ENCODE data around the gene CHRM4. TPM values are rescaled to one million over a fixed set of nuclear protein-coding genes. Genes with fewer than 3 reads are reported as not detected.

CHRM4 gene
- total and polyA plus RNA-seq, 2 of the 13 experiments (the other 11 are each of a cell fraction or from before 2014, with no cell fraction given) = 0.13 to 0.21 TPM

DNA sequence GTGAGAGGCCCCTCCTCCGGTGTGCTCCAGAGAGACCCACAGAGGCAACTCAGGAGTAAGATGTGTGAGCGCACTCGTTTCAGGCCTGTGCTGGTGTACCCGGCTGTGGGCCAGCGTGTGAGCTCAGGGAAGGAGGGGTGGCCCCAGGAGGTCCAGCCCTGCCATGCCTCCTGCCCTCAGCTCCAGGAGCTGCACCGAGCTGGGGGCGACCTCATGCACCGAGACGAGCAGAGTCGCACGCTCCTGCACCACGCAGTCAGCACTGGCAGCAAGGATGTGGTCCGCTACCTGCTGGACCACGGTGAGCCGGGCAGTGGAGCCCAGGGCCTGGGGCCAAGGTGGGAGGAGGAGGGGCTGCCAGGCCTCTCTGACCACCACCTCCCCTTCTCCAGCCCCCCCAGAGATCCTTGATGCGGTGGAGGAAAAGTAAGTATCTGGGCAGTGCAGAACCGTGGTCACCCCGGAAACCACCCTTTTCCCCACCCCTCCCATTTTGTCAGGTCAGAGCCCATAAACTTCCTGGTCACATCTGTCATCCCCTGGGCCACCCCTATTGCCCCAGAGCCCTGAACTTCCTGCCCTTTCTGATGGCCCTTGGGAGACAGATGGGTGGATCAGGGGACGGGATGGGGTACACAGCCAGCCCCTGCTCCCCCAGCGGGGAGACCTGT lies 12.6 kb downstream of the CHRM4 start (continued):
- TF ChIP-seq, protein P1, sequence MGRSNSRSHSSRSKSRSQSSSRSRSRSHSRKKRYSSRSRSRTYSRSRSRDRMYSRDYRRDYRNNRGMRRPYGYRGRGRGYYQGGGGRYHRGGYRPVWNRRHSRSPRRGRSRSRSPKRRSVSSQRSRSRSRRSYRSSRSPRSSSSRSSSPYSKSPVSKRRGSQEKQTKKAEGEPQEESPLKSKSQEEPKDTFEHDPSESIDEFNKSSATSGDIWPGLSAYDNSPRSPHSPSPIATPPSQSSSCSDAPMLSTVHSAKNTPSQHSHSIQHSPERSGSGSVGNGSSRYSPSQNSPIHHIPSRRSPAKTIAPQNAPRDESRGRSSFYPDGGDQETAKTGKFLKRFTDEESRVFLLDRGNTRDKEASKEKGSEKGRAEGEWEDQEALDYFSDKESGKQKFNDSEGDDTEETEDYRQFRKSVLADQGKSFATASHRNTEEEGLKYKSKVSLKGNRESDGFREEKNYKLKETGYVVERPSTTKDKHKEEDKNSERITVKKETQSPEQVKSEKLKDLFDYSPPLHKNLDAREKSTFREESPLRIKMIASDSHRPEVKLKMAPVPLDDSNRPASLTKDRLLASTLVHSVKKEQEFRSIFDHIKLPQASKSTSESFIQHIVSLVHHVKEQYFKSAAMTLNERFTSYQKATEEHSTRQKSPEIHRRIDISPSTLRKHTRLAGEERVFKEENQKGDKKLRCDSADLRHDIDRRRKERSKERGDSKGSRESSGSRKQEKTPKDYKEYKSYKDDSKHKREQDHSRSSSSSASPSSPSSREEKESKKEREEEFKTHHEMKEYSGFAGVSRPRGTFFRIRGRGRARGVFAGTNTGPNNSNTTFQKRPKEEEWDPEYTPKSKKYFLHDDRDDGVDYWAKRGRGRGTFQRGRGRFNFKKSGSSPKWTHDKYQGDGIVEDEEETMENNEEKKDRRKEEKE (IDR thresholded peaks at IDR 0.05) = no peak
- peak; percentile 2; the same call in 1 of the 2 replicates for TF ChIP-seq SIN3A (IDR thresholded peaks at IDR 0.05; ENCODE audit: borderline replicate concordance, low read depth, low read length)
- TF ChIP-seq ZNF101 (CRISPR knock-in tag; IDR thresholded peaks at IDR 0.05; ENCODE audit: borderline replicate concordance, low read depth) = no peak
- peak; percentile 29; the same call in 1 of the 2 replicates for TF ChIP-seq YEATS4 (CRISPR knock-in tag; IDR thresholded peaks at IDR 0.05; ENCODE audit: borderline replicate concordance)
- TF ChIP-seq NBN (conservative IDR thresholded peaks at IDR 0.05) = no peak
- TF ChIP-seq, protein P2, sequence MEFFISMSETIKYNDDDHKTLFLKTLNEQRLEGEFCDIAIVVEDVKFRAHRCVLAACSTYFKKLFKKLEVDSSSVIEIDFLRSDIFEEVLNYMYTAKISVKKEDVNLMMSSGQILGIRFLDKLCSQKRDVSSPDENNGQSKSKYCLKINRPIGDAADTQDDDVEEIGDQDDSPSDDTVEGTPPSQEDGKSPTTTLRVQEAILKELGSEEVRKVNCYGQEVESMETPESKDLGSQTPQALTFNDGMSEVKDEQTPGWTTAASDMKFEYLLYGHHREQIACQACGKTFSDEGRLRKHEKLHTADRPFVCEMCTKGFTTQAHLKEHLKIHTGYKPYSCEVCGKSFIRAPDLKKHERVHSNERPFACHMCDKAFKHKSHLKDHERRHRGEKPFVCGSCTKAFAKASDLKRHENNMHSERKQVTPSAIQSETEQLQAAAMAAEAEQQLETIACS (CRISPR knock-in tag; IDR thresholded peaks at IDR 0.05) = peak; percentile 28; the same call in 1 of the 2 replicates
- TF ChIP-seq ZNF788 (CRISPR knock-in tag; IDR thresholded peaks at IDR 0.05; ENCODE audit: borderline replicate concordance) = no peak
- peak; percentile 91; the same call in 1 of the 2 replicates for TF ChIP-seq SMAD9 (CRISPR knock-in tag; IDR thresholded peaks at IDR 0.05)

DNA sequence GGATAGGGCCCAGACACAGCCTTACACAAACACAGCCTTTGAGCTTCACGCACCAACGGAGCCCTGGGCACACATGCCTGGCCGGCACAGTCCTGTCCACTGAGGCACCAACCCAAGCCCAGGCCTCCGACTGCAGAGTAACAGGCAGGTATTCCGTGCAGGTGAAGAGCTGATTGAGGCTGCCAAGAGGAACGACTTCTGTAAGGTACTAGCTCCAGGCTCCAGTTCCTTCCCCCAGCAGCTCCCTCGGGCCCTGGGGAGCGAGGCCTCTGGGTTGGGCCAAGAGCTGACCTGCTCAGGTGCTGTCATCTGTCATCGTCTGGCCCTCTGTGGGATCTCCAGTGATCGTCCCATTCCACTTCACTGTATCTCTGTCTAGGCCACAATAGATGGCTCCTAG lies 13.3 kb downstream of the CHRM4 start:
- intact Hi-C loops (cut with micrococcal nuclease; ENCODE audit: unreplicated experiment) (no loop called here), in situ Hi-C loops (cut with HindIII; ENCODE audit: extremely low pct_ligation_motif_present, low pct_unique_long_range_greater_than_20kb) (no loop called here)
- FAIRE-seq (no peak), DNase-seq (ENCODE audit: low spot score) (no peak), ATAC-seq (no peak)
- Histone ChIP-seq H3K4me3 (replicated peaks in 1 of 3; ENCODE audit: insufficient read depth in 1 of 3, low read depth in 2 of 3, low read length in 3 of 3) (no peak overlapping the region), H3K27me3 (ENCODE audit: control insufficient read depth in 1 of 2, insufficient read depth in 2 of 2, low read length in 2 of 2) (no peaks in the 10 kb centered on the region), H3K79me2 (ENCODE audit: insufficient read depth, low read length) (peaks cover 4% of the 10 kb centered on the region), H3K4me2 (ENCODE audit: low read depth, low read length) (no peak overlapping the region), H3K36me3 (replicated peaks in 1 of 2; ENCODE audit: control insufficient read depth in 1 of 2, insufficient read depth in 2 of 2, low read length in 2 of 2) (no peaks in the 10 kb centered on the region; a peak in 1 of 5 replicates), H3K27ac (ENCODE audit: extremely low read length, insufficient read depth, low read length) (no peak overlapping the region), H3K4me1 (ENCODE audit: insufficient read depth, low read length) (peaks cover 29% of the 10 kb centered on the region), H3K9me3 (ENCODE audit: low read length) (no peaks in the 10 kb centered on the region), H4K20me1 (ENCODE audit: insufficient read depth, low read length) (peaks cover 5% of the 10 kb centered on the region), H2AFZ (ENCODE audit: low read length) (no peak overlapping the region), H3K9ac (ENCODE audit: insufficient read depth, low read depth, low read length) (no peak overlapping the region)
- no CpG with 5 or more reads among the region's 10 CpGs for WGBS (ENCODE audit: low lambda C conversion rate)
- POLR2A ChIA-PET = no interaction called here
- CTCF ChIA-PET (ENCODE audit: low intra/inter-chr PET ratio, low total read pairs) = no interaction called here
- BruUV-seq (replicated peaks) = no TSS peak
- TF ChIP-seq ZNF672 (CRISPR knock-in tag; IDR thresholded peaks at IDR 0.05) (no peak), EED (CRISPR knock-in tag; IDR thresholded peaks at IDR 0.05) (no peak), SRF (IDR thresholded peaks at IDR 0.05; ENCODE audit: low read depth, low read length) (no peak), PPARG (CRISPR knock-in tag; conservative IDR thresholded peaks at IDR 0.05) (no peak)
- TF ChIP-seq, protein P3, sequence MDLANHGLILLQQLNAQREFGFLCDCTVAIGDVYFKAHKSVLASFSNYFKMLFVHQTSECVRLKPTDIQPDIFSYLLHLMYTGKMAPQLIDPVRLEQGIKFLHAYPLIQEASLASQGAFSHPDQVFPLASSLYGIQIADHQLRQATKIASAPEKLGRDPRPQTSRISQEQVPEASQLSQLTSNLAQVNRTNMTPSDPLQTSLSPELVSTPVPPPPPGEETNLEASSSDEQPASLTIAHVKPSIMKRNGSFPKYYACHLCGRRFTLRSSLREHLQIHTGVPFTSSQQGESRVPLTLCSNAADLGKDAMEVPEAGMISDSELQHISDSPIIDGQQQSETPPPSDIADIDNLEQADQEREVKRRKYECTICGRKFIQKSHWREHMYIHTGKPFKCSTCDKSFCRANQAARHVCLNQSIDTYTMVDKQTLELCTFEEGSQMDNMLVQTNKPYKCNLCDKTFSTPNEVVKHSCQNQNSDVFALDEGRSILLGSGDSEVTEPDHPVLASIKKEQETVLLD (CRISPR knock-in tag; IDR thresholded peaks at IDR 0.05; ENCODE audit: low read depth) = no peak
- TF ChIP-seq, protein P4, sequence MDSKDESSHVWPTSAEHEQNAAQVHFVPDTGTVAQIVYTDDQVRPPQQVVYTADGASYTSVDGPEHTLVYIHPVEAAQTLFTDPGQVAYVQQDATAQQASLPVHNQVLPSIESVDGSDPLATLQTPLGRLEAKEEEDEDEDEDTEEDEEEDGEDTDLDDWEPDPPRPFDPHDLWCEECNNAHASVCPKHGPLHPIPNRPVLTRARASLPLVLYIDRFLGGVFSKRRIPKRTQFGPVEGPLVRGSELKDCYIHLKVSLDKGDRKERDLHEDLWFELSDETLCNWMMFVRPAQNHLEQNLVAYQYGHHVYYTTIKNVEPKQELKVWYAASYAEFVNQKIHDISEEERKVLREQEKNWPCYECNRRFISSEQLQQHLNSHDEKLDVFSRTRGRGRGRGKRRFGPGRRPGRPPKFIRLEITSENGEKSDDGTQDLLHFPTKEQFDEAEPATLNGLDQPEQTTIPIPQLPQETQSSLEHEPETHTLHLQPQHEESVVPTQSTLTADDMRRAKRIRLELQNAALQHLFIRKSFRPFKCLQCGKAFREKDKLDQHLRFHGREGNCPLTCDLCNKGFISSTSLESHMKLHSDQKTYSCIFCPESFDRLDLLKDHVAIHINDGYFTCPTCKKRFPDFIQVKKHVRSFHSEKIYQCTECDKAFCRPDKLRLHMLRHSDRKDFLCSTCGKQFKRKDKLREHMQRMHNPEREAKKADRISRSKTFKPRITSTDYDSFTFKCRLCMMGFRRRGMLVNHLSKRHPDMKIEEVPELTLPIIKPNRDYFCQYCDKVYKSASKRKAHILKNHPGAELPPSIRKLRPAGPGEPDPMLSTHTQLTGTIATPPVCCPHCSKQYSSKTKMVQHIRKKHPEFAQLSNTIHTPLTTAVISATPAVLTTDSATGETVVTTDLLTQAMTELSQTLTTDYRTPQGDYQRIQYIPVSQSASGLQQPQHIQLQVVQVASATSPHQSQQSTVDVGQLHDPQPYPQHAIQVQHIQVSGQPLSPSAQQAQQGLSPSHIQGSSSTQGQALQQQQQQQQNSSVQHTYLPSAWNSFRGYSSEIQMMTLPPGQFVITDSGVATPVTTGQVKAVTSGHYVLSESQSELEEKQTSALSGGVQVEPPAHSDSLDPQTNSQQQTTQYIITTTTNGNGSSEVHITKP (CRISPR knock-in tag; IDR thresholded peaks at IDR 0.05; ENCODE audit: low read depth) = no peak
